ENCODE data around the gene PNMA8C.

GRCh38 chr19:46474211-46474610 lies 45.5 kb upstream of the PNMA8C start:
- TF ChIP-seq, protein P1, sequence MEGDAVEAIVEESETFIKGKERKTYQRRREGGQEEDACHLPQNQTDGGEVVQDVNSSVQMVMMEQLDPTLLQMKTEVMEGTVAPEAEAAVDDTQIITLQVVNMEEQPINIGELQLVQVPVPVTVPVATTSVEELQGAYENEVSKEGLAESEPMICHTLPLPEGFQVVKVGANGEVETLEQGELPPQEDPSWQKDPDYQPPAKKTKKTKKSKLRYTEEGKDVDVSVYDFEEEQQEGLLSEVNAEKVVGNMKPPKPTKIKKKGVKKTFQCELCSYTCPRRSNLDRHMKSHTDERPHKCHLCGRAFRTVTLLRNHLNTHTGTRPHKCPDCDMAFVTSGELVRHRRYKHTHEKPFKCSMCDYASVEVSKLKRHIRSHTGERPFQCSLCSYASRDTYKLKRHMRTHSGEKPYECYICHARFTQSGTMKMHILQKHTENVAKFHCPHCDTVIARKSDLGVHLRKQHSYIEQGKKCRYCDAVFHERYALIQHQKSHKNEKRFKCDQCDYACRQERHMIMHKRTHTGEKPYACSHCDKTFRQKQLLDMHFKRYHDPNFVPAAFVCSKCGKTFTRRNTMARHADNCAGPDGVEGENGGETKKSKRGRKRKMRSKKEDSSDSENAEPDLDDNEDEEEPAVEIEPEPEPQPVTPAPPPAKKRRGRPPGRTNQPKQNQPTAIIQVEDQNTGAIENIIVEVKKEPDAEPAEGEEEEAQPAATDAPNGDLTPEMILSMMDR (conservative IDR thresholded peaks at IDR 0.05 in 1 of 2, IDR thresholded peaks at IDR 0.05 in 1 of 2; ENCODE audit: extremely low read depth in 1 of 2, insufficient read depth in 1 of 2, low read depth in 1 of 2, low read length in 2 of 2) = no peak
- no peak for TF ChIP-seq EZH2 (IDR thresholded peaks at IDR 0.05; ENCODE audit: borderline replicate concordance, low read length)

Data from mammary epithelial cell (primary cell).